Stimulated activated CD4-positive, alpha-beta T cell treated with anti-CD3 and anti-CD28 coated beads, Interleukin-12 subunit alpha, Interleukin-12 subunit beta, amount 100 ng/mL, for 4 hours (primary cell): ENCODE measurements around the gene DNAJC11.
"Not testable (repeated sequence)": the region's sequence is repeated elsewhere in the genome, so short reads cannot be mapped to it uniquely, and the experiment has no call there.

Experiments used
- DNase-seq: peaks from one replicate; pipeline ENCODE4 v3.0.0-alpha.2; 2020

The DNAJC11 gene

GRCh38 chr1:6648556-6648955 is 53.1 kb downstream of the DNAJC11 start:
- no peak for DNase-seq

- DNase-seq, result no peak
Measured at GRCh38 chr1:6646499-6647148, 55.0 kb downstream of the DNAJC11 start.

- DNase-seq, result no peak
Measured at GRCh38 chr1:6645018-6645417, 56.6 kb downstream of the DNAJC11 start.

- DNase-seq, result not testable (repeated sequence)
Measured at GRCh38 chr1:6640867-6641266, 60.7 kb downstream of the DNAJC11 start.

- DNase-seq, result no peak
Measured at GRCh38 chr1:6638226-6638625, 63.4 kb downstream of the DNAJC11 start.

GRCh38 chr1:6637770-6638169 is 63.8 kb downstream of the DNAJC11 start:
- DNase-seq, result no peak

GRCh38 chr1:6636778-6637177 is 64.8 kb downstream of the DNAJC11 start:
- not testable (repeated sequence) for DNase-seq

GRCh38 chr1:6635910-6636760 is 65.5 kb downstream of the DNAJC11 start:
- no peak for DNase-seq

GRCh38 chr1:6635161-6635909 is 66.3 kb downstream of the DNAJC11 start:
- DNase-seq, result no peak

GRCh38 chr1:6634371-6635052 is 67.1 kb downstream of the DNAJC11 start:
- peak; percentile 39 for DNase-seq

GRCh38 chr1:6632588-6633514 is 68.8 kb downstream of the DNAJC11 start:
- no peak for DNase-seq

- DNase-seq, result no peak
Measured at GRCh38 chr1:6631058-6631457, 70.6 kb downstream of the DNAJC11 start.

- no peak for DNase-seq
Measured at GRCh38 chr1:6630027-6630426, 71.6 kb downstream of the DNAJC11 start.

- DNase-seq, result no peak
Measured at GRCh38 chr1:6628971-6629479, 72.6 kb downstream of the DNAJC11 start.

- DNase-seq, result no peak
Measured at GRCh38 chr1:6627841-6628545, 73.6 kb downstream of the DNAJC11 start.

GRCh38 chr1:6627031-6627430 is 74.6 kb downstream of the DNAJC11 start:
- no peak for DNase-seq

- no peak for DNase-seq
Measured at GRCh38 chr1:6625584-6626149, 75.9 kb downstream of the DNAJC11 start.

GRCh38 chr1:6624710-6625583 is 76.7 kb downstream of the DNAJC11 start, which contains the start of gene THAP3:
Gene THAP3, plus strand, starts transcription at chr1:6624868. Its CDS starts 351 bp downstream, at chr1:6625219.
- DNase-seq, result peak; percentile 92

- DNase-seq, result no peak
Measured at GRCh38 chr1:6623269-6623965, 78.2 kb downstream of the DNAJC11 start.
